ENCODE results near the gene ABLIM1.

DNA sequence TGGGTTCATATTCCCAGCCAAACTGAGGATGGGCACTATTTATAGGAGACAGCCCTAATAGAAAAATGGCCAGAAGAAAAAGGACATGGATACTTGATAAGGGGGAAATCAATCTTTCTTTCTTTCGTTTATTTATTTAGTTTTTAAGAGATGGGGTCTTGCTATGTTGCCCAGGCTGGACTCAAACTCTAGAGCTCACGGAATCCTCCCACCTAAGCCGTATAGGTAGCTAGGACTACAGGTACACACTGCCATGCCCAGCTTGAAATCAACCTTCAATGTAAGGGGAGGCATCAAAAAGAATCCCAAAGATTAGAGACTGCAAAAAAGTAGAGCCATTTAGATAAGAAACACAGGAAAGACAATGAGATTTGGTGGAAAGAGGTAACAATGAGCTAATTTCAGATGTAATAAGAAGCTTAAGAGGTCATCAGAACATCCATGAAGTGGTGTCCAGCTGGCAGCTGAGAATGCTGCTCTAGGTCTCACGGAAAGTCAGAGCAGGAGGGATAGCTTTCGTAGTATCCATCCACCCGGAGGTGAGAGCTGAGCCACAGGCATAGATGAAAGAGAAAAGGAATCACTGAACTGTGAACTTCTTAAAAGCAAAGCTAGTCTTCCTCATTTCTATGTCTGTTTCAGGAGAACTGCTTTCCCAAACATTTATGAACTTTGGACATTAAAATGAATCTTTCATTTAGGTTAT lies 10.5 kb upstream of the ABLIM1 start:
- TF ChIP-seq POLR2A (IDR thresholded peaks at IDR 0.05; ENCODE audit: low read depth, low read length), result no peak
- TF ChIP-seq TAF1 (IDR thresholded peaks at IDR 0.05; ENCODE audit: low read depth, low read length), result no peak
- no peak for TF ChIP-seq SPI1 (IDR thresholded peaks at IDR 0.05; ENCODE audit: low read depth, low read length)
- TF ChIP-seq POLR2AphosphoS5 (IDR thresholded peaks at IDR 0.05; ENCODE audit: low read depth, low read length), result no peak

Measured in GM12891 (cell line).